Smooth muscle cell (in vitro differentiated cells): ENCODE results near the gene TAAR9. TPM values are rescaled to one million over a fixed set of nuclear protein-coding genes. Genes with fewer than 3 reads are reported as not detected.
A peak's percentile ranks its signal among the peaks of the same experiment; 100 is the strongest.

Source experiments
- DNase-seq: peaks from one replicate; lab custom pipeline; 2025; ENCODE audit not compliant: unreplicated experiment; lab: John Stamatoyannopoulos, UW
- H2AFZ ChIP-seq: fragments of 200-600 bp; sonication (generic); 2 replicates; pipeline ENCODE4 v1.6.0; 2016; ENCODE audit warnings: antibody characterized with exemption, low read depth, mild to moderate bottlenecking
- H3F3A ChIP-seq: fragments of 200-600 bp; sonication (generic); 2 replicates; pipeline ENCODE4 v1.6.0; 2017; ENCODE audit warnings: antibody characterized with exemption, low read depth
- H3K27ac ChIP-seq: fragments of 200-600 bp; sonication (generic); 2 replicates; pipeline ENCODE4 v1.5.1; 2016; ENCODE audit warnings: low read depth, mild to moderate bottlenecking
- H3K27me3 ChIP-seq: fragments of 200-600 bp; sonication (generic); 2 replicates; pipeline ENCODE4 v1.6.1; 2016; ENCODE audit warnings: low read depth, mild to moderate bottlenecking
- H3K36me3 ChIP-seq: fragments of 200-600 bp; sonication (generic); 2 replicates; pipeline ENCODE4 v1.5.1; 2016; ENCODE audit warnings: low read depth
- H3K4me1 ChIP-seq: fragments of 200-600 bp; sonication (generic); 2 replicates; pipeline ENCODE4 v1.5.1; 2016; ENCODE audit warnings: low read depth
- H3K4me2 ChIP-seq: fragments of 200-600 bp; sonication (generic); 2 replicates; pipeline ENCODE4 v1.6.0; 2016; ENCODE audit warnings: mild to moderate bottlenecking
- H3K4me3 ChIP-seq: fragments of 200-600 bp; sonication (generic); 2 replicates; pipeline ENCODE4 v1.5.1; 2016; ENCODE audit warnings: mild to moderate bottlenecking
- H3K79me2 ChIP-seq: fragments of 200-600 bp; sonication (generic); 2 replicates; pipeline ENCODE4 v1.6.0; 2016; ENCODE audit warnings: low read depth, mild to moderate bottlenecking
- H3K9ac ChIP-seq: fragments of 200-600 bp; sonication (generic); 2 replicates; pipeline ENCODE4 v1.6.0; 2016; ENCODE audit warnings: low read depth
- H3K9me3 ChIP-seq: fragments of 200-600 bp; sonication (generic); replicated peaks from 2 replicates; pipeline ENCODE4 v1.5.1; 2016; ENCODE audit warnings: low read depth
- H4K20me1 ChIP-seq: fragments of 200-600 bp; sonication (generic); 2 replicates; pipeline ENCODE4 v1.6.0; 2016; ENCODE audit warnings: low read depth
- CTCF ChIP-seq: fragments of 200-600 bp; sonication (generic); IDR thresholded peaks from 2 replicates; pipeline ENCODE4 v1.5.1; 2017; ENCODE audit warnings: borderline replicate concordance, mild to moderate bottlenecking, antibody characterized with exemption; ENCODE audit not compliant: insufficient read depth, poor library complexity, severe bottlenecking
- WGBS: methylation state at CpG from one replicate; pipeline ENCODE4 v1.1.7; 2016; ENCODE audit warnings: low lambda C conversion rate; 5-methylcytosine and 5-hydroxymethylcytosine counted together
- polyA plus RNA-seq: library from polyadenylated mRNA; unstranded; fragments of >200 nt; fragmentation: Nextera tagmentation; extraction: Ambion mirVana; gene quantifications from 2 replicates; pipeline ENCODE4 v1.2.1, GENCODE V29; 2016
- total RNA-seq: library from RNA; depleted of rRNA; stranded (reverse); fragments of >200 nt; gene quantifications from 2 replicates; pipeline ENCODE4 v1.2.3, GENCODE V29; 2014

The TAAR9 gene
- total and polyA plus RNA-seq, 2 experiments from 2014 or later: not detected

GRCh38 chr6:132512638-132513632 lies 25.1 kb upstream of the TAAR9 start, which contains the start of gene STX7:
TSS of gene STX7 (minus strand) at chr6:132513116. CDS start at chr6:132503530, 9,586 bp downstream.
- H3K9me3 ChIP-seq: no peaks in the 10 kb centered on the region
- peaks cover 19% of the 10 kb centered on the region for H3K27me3 ChIP-seq
- peaks cover 38% of the 10 kb centered on the region for H4K20me1 ChIP-seq
- peak within 1 kb of the TSS; percentile 10 for H3K27ac ChIP-seq
- peaks cover 12% of the 10 kb centered on the region for H3K4me1 ChIP-seq
- H3K4me3 ChIP-seq: peak within 1 kb of the TSS; percentile 73
- no peak for TF ChIP-seq CTCF
- H3K9ac ChIP-seq: peak within 1 kb of the TSS; percentile 41
- H3K36me3 ChIP-seq: no peaks in the 10 kb centered on the region
- no peaks in the 10 kb centered on the region for H3F3A ChIP-seq
- peak within 1 kb of the TSS; percentile 84 for H2AFZ ChIP-seq
- peak; percentile 71 for DNase-seq
- H3K79me2 ChIP-seq: peaks cover 45% of the 10 kb centered on the region
- H3K4me2 ChIP-seq: peak within 1 kb of the TSS; percentile 84
- 2% methylated on average over 67 of the region's 67 CpGs for whole genome bisulfite sequencing

GRCh38 chr6:132513831-132514545 lies 24.1 kb upstream of the TAAR9 start:
- Histone ChIP-seq H3K36me3 (no peaks in the 10 kb centered on the region), H3K27ac (no peak overlapping the region), H3K4me3 (peak overlapping the region; percentile 73), H2AFZ (peak overlapping the region; percentile 84), H3K4me2 (peak overlapping the region; percentile 84), H3K79me2 (peaks cover 35% of the 10 kb centered on the region), H3K27me3 (peaks cover 19% of the 10 kb centered on the region), H3F3A (no peaks in the 10 kb centered on the region), H3K4me1 (peaks cover 12% of the 10 kb centered on the region), H3K9ac (peak overlapping the region; percentile 7), H4K20me1 (peaks cover 27% of the 10 kb centered on the region), H3K9me3 (no peaks in the 10 kb centered on the region)
- TF ChIP-seq CTCF: no peak
- 76% methylated on average over 3 of the region's 3 CpGs for WGBS
- DNase-seq: no peak

- Histone ChIP-seq H3K4me2 (no peak overlapping the region), H2AFZ (no peak overlapping the region), H3K79me2 (peaks cover 23% of the 10 kb centered on the region), H3K4me1 (peaks cover 12% of the 10 kb centered on the region), H3F3A (no peaks in the 10 kb centered on the region), H3K27me3 (peaks cover 19% of the 10 kb centered on the region), H3K9me3 (no peaks in the 10 kb centered on the region), H3K9ac (no peak overlapping the region), H3K27ac (no peak overlapping the region), H4K20me1 (peaks cover 18% of the 10 kb centered on the region), H3K4me3 (no peak overlapping the region), H3K36me3 (no peaks in the 10 kb centered on the region)
- TF ChIP-seq CTCF: no peak
- WGBS: 66% methylated on average over 2 of the region's 2 CpGs
- DNase-seq: no peak
Observed at GRCh38 chr6:132515386-132515785, 22.7 kb upstream of the TAAR9 start.
